Hematopoietic multipotent progenitor cell treated with erythropoietin and hydrocortisone succinate and interleukin-3 and kit ligand, for 6 days (in vitro differentiated cells): ENCODE data around the gene CLEC16A.

Experiments
- DNase-seq: peaks from one replicate; pipeline ENCODE4 v3.0.0-alpha.2; 2015

Gene CLEC16A

DNA sequence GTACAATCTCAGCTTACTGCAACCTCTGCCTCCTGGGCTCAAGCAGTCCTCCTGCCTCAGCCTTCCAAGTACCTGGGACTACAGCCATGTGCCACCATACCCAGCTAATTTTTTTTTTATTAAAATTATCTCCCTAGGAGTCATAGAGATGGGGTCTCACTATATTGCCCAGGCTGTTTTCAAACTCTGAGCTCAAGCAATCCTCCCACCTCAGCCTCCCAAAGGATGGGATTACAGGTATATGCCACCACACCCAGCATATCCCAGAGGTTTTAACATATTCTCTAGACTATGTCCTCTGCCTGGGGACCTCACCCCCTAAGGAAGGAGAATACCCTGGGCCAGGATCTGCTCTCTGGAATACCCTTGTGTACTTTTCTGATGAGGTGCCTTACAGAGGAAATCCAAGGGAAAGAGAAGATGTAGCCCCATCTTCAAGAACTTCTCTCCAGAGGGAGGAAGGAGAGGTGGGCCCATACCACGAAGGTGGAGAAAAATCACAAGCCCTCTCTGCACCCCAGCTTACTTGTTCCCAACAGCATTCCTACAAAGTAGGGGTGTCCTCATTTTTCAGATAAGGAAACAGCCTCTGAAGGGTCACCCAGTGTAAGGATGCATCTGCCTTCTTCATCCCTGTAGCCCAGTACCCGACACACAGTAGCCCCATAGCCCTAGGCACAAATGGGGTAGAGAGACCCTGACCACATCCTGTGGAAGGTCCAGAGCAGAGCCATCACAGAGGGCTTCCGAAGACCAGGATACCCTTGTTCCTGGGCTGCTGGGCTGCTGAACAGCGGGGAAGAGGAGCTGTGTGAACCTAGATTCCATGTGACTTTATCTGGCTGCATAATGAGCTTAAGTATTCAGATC, 160.0 kb downstream of the CLEC16A start:
- DNase-seq = no peak

DNA sequence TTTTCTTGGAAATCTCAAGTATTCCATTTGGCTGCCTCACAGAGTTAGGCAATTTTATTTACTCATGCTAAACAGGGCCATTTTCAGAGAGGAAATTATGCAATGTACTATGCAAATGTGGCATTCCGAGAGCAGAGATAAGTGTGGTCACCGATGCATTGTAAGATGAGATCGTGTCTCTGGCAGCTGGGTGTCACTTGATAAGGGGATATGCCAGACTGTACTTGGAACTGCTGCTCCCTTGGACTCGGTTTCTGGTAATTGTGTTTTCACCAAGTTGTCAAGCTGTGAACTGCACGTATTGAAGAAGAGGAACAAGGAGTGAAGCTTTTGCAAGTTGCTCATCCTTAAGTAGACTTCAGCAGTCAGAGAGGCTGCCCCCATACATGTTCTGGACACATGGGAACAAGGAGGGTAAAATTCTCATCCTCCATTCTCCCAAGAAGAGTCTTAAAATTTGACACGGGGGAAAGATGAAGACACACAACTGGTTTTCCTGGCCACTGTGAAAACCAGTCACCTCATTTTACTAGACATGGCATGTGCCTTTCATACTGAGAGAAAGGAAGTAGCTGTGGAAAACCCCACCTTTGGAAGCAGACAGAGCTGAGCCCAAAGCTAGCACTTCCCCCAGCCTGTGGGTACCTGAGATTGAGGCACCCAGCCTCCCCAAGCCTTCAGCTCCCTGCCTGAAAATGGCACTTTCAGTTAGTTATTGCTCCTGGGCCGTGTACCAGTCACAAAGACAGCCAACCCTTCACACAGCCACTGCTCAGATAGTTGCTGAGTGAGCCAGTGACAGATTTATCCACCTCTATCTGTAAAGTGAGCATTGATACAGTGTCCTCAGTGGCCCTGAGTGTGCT, 160.9 kb downstream of the CLEC16A start:
- DNase-seq = peak; percentile 95

DNA sequence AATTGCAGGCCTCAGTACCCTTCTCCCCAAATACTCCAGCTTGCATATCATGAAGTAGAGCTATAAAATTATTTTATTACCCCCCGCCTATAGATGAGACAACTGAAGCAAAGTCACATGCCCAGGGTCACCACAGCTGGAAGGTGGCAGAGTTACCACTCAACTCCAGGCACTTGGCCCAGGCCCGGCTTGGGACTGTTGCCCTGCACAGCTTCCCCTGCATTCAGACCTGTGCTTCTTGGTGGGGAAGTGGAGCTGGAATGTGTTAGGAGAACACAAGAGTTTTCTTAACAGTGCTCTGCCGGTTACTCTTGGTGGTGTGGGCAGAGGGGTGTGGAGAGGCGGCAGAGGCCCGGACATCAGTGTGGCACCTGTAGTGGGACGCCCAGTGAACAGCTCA, 162.4 kb downstream of the CLEC16A start:
- no peak for DNase-seq

DNA sequence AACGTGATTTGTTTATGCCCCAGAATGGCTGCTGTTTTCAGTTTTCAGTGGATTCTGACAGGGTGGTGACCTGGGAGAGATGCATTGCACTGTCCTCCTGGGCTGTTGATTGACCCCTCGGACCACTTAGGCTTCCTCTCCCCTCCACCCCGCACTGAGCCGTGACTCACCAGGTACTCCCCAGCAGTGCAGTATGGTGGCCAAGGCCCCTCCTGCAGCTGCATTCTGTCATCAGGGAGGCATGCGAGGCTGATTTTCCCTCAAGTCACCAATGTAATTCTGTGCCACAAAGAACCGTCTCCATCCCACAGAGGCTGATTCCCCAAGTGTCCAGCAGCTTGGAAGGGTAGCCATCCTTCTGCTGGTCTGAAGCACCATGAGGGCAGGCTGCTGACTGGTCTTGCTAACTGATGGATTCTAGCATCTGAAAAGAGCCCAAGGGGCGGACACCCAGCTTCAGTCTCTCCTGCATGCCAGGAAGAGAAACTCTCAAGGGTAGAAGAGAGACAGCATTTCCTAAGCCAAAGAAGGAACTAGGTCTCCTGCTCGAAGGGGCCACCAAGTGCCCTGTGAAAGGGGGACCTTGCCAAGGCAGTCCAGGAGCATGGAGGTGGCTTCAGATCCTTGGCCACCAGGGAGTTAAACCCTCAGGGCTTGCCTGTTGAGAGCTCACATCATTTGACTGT, 163.6 kb downstream of the CLEC16A start:
- DNase-seq = no peak

GRCh38 chr16:11108466-11108805, 164.1 kb downstream of the CLEC16A start:
- DNase-seq = no peak

DNA sequence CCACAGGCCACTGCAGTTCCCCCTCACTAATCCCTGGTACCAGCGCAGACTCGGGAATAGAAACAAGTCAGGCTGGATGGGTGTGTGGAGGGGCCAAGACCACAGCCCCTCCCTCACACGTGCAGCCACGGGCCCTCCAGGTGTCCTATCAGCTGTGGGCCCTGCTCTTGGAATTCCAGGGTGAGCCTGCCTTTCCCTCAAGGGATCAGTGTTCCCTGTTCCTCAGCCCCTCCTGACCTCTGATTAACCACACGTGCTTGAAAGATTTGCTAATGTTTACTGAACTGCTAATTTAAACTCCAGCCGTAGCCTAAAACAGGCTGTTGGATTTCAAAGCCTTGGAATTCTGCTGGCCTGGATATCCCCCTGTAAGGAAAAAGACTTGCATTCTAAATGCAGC, 165.2 kb downstream of the CLEC16A start:
- no peak for DNase-seq

GRCh38 chr16:11111150-11111549, 166.8 kb downstream of the CLEC16A start:
- no peak for DNase-seq

GRCh38 chr16:11111856-11112634, 167.7 kb downstream of the CLEC16A start:
- no peak for DNase-seq

- peak; percentile 68 for DNase-seq
These were observed 168.5 kb downstream of the CLEC16A start for GRCh38 chr16:11112723-11113348.

- DNase-seq = peak; percentile 46
These were observed 170.2 kb downstream of the CLEC16A start for GRCh38 chr16:11114366-11115164.

DNA sequence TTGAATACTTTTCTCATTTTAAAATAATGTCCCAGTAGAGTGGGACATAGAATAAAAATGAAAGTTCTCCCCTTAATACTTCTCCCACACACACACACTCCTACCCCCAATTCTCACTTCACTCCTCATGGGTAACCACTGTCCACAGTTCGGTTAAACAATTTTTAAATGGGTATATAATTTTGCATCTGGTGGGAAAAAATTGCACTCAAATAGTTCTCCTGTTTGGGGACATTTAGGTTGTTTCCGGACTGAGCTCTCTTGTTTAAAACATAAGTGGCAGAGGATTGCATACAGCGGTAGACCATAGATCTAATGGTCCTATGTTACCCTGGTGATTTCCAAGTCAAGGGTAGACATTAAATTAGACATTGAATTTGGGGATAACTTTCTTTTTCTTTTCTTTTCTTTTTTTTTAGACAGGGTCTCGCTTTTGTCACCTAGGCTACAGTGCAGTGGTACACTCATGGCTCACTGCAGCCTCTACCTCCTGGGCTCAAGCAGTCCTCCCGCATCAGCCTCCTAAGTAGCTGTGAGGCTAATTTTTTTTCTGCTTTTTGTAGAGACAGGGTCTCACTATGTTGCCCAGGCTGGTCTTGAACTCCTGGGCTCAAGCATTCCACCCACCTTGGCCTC, 173.3 kb downstream of the CLEC16A start:
- no peak for DNase-seq

DNA sequence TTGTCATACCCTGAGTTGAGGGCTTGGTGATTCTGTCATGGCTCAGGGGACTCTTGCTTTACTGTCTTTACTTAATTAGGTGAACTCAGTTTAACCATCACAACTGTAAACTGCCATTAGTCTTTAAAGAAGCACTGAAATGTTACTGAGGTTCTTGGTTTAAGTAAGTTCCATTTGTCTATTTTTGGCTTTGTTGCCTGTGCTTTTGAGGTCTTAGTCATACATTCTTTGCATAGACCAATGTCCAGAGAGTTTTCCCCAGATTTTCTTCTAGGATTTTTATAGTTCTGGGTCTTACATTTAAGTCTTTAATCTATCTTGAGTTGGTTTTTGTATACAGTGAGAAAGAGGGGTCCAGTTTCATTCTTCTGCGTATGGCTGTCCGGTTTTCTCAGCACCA, 174.1 kb downstream of the CLEC16A start:
- no peak for DNase-seq

DNA sequence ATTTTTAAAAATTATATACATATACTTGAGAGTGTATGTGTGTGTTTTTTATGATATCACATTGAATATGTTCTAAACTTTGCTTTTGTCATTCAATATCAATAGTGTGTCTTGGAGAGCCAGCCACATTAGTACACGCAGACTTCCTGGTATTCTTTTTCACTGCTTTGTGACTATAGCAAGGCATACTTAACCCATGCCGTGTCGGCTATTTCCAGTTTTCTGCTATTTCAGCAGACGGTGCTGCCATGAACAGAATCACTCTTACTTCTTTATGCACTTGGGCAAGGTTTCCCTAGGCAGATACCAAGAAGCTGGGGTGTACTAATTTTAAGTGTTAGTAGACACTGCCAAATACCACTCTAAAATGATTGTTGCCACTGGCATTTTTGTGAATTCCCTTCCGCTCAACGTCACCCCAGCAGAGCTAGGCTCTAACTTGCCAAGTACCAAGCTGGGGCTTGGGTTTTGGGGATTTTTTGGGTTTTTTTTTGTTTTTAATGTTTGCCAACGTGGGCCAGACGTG, 176.8 kb downstream of the CLEC16A start:
- DNase-seq = no peak

GRCh38 chr16:11121914-11122692, 177.7 kb downstream of the CLEC16A start:
- DNase-seq = peak; percentile 68

GRCh38 chr16:11123666-11124065, 179.3 kb downstream of the CLEC16A start:
- no peak for DNase-seq

- DNase-seq = no peak
These were observed 181.6 kb downstream of the CLEC16A start for GRCh38 chr16:11125936-11126335.

DNA sequence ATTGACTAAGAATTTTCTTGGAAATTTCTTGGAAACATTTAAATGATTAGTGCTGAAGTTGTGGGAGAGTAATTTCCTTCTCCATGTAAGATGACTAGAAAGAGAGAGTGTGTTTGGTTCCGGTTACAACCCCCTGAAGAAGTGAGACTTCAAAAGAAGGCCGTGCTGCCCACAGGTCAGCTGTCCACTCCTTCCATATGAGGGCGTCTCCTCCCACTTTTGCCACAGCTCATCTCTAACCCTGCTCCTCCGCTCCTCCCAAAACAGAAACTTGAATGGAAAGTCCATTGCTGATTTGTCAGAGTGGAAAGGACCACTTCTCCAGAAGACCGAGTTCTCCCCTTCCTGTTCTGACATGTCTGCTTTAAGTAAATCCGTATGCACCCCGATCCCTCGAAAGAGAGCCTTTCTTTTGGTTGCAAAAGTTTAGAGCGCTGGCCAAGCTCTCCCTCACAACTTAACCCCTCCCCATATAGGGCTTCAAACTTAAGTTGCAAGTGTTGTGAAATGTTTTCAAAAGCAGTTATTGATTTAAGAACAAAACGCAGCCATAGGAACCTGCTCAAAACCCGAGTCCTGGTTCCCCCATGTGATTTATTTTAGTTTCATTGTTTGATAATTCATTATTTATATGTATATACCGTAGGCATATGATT, 182.2 kb downstream of the CLEC16A start:
- DNase-seq = no peak

- DNase-seq = no peak
These were observed 183.3 kb downstream of the CLEC16A start for GRCh38 chr16:11127610-11128195.
